Activated CD4-positive, alpha-beta T cell treated with anti-CD3 and anti-CD28 coated beads for 36 hours (primary cell): Measurements from ENCODE around the gene CCDC12. TPM values are rescaled to one million over a fixed set of nuclear protein-coding genes. Genes with fewer than 3 reads are reported as not detected.

Experiments
- ATAC-seq: fragments of 200-7000 bp; cut with Tn5 transposase; one replicate; pipeline ENCODE4 v1.10.0; 2021; ENCODE audit warnings: mild to moderate bottlenecking, moderate library complexity
- CTCF ChIA-PET: fragments of 350-600 bp; sonication (Branson Sonifier 250); formaldehyde crosslinking; loops from one replicate; lab custom pipeline; 2021; ENCODE audit warnings: antibody characterized with exemption; lab: Charles Lee
- POLR2A ChIA-PET: fragments of 350-600 bp; sonication (Branson Sonifier 250); formaldehyde crosslinking; loops from one replicate; lab custom pipeline; 2021; ENCODE audit warnings: antibody characterized with exemption, inconsistent platforms; lab: Charles Lee
- DNase-seq: peaks from one replicate; pipeline ENCODE4 v3.0.0-alpha.2; 2020
- H3K27ac Mint-ChIP-seq: one replicate; pipeline ENCODE4 v1.8.0; 2021; ENCODE audit warnings: mixed read lengths
- H3K27me3 Mint-ChIP-seq: one replicate; pipeline ENCODE4 v1.8.0; 2021; ENCODE audit warnings: mixed read lengths
- H3K36me3 Mint-ChIP-seq: one replicate; pipeline ENCODE4 v1.8.0; 2021; ENCODE audit warnings: low read depth, mixed read lengths
- H3K4me1 Mint-ChIP-seq: one replicate; pipeline ENCODE4 v1.8.0; 2021; ENCODE audit warnings: mixed read lengths
- H3K4me3 Mint-ChIP-seq: one replicate; pipeline ENCODE4 v1.8.0; 2021; ENCODE audit warnings: mild to moderate bottlenecking, moderate library complexity, mixed read lengths
- H3K9me3 Mint-ChIP-seq: one replicate; pipeline ENCODE4 v1.8.0; 2021; ENCODE audit warnings: low read depth, mixed read lengths
- intact Hi-C, 2 experiments: fragments of 100-400 bp; cut with DNase I in 1 of 2; cut with micrococcal nuclease in 1 of 2; formaldehyde crosslinking; loops; one replicate each; pipeline versions ENCODE4 v1.14.2 to v1.15.1; 2022 to 2024; cut with DNase I, micrococcal nuclease
- total RNA-seq, 2 experiments: library from RNA; stranded (reverse); gene quantifications; one replicate each; pipeline ENCODE4 v1.2.3, GENCODE V29; 2021

CCDC12 gene
- total RNA-seq, 2 experiments from 2014 or later = 45.4 to 47.8 TPM

DNA sequence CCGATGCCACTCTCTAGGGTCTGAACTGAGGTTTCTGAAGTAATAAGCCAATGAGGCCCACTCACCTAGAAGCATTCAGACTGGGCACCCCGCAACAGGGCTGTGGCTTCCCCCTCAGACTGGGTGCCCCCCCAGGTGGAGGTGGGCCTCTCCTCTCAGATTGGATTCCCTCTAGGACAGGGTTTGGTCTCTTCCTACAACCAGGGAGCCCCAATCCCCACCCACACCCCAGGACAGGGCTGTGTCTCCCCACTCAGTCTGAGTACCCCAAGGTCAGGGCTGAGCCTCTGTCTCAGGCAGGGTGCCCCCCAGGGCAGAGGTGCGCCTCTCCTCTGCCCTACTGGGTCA is 71.4 kb downstream of the CCDC12 start:
- intact Hi-C loops = no loop called here
- H3K9me3 Mint-ChIP-seq = no peaks in the 10 kb centered on the region
- no peak overlapping the region for H3K27ac Mint-ChIP-seq
- H3K4me1 Mint-ChIP-seq = peaks cover 5% of the 10 kb centered on the region
- no peak for ATAC-seq
- CTCF ChIA-PET = no interaction called here
- no peak overlapping the region for H3K4me3 Mint-ChIP-seq
- H3K27me3 Mint-ChIP-seq = no peaks in the 10 kb centered on the region
- H3K36me3 Mint-ChIP-seq = no peaks in the 10 kb centered on the region
- POLR2A ChIA-PET = no interaction called here
- no peak for DNase-seq

DNA sequence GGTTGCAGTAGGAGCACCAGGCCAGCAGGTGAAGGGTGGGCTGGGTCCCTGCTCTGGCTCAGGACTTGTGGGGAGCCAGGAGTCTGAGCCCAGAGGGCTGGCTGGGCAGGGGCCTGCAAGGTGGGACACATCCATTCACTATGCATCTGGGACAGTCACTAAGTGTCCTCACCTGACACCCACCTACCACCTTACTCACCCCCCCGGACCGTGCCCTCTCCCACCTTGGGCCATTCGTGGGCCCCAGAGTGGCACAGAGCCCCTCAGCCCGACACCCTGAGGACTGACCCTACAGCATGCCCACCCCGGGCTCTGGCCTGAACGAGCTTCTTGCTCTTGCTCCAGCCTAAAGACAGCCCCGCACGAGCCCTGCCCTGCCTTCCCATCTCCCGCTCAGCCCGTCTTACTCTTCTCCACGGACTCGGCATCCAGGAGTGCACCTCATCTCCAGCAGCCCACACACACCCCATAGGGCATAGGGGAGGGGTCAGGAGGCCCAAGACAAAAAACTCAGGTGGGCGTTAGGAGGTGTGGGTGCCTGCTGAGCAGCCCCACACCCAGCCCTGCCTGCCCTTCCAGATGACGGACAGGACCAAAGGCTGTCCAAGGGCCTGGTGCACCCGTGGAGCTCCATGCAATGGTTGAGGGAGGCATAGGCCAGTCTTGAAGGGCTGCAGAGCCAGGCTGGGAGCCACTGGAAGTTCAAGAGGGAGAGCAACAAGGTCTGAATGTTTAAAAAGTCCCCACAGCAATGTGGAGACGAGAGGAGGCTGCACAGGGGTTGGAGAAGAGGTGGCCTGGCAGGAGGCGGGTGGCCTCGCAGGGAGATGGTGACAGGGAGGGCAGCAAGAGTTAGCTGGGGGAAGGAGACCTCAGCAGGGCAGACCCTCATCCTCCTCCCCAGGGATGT is 72.0 kb downstream of the CCDC12 start:
- ATAC-seq (no peak), DNase-seq (no peak)
- H3K4me1 Mint-ChIP-seq = peaks cover 3% of the 10 kb centered on the region
- intact Hi-C loops = no loop called here
- H3K27me3 Mint-ChIP-seq = no peaks in the 10 kb centered on the region
- no peak overlapping the region for H3K4me3 Mint-ChIP-seq
- no peaks in the 10 kb centered on the region for H3K9me3 Mint-ChIP-seq
- ChIA-PET CTCF (interaction anchor here (1.2 kb wide), 1 partner anchor 10 kb away, joined by 3 read pairs; no protein-coding TSS in a partner anchor), POLR2A (no interaction called here)
- no peak overlapping the region for H3K27ac Mint-ChIP-seq
- no peaks in the 10 kb centered on the region for H3K36me3 Mint-ChIP-seq

DNA sequence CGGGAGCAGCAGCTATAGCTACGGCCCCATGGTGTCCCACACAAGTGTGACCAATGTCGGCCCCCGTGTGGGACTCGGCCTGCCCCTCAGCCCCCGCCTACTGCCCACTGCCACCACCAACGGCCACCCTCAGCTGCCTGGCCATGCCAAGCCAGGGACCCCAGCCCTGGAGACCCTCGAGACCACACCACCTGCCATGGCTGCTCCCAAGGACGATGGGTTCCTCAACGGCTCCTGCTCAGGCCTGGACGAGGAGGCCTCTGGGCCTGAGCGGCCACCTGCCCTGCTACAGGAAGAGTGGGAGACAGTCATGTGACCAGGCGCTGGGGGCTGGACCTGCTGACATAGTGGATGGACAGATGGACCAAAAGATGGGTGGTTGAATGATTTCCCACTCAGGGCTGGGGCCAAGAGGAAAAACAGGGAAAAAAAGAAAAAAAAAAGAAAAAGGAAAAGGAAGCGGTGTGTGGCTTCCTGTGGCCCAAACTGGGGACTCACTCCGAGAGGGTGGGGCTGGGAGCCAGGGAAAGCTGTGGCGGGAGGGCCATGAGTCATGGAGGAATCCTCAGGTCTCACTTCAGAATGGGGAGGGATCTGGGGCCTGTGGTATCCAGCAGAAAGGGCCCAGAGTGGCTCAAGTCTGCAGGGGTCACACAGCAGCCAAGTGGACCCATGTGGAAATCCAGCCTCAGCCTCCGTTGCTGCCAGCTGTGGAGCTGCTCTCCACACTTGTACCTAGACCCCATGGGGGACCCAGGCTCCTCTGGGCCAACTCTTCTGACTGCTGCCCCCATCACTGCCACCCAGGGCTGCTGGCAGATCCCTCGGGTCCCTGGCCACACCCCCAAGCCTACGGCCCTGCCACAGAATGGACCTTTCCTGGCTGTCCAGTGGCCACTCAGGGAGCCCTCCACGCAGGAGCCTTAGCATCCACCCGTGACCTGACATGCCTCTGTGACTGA is 72.9 kb downstream of the CCDC12 start:
- ATAC-seq (no peak), DNase-seq (no peak)
- ChIA-PET POLR2A (no interaction called here), CTCF (interaction anchor here (1.2 kb wide), 1 partner anchor 9 kb away, joined by 3 read pairs; no protein-coding TSS in a partner anchor)
- Mint-ChIP-seq H3K27me3 (peaks cover 2% of the 10 kb centered on the region), H3K4me1 (no peaks in the 10 kb centered on the region), H3K27ac (no peak overlapping the region), H3K4me3 (no peak overlapping the region), H3K9me3 (no peaks in the 10 kb centered on the region), H3K36me3 (no peaks in the 10 kb centered on the region)
- intact Hi-C loops = no loop called here

DNA sequence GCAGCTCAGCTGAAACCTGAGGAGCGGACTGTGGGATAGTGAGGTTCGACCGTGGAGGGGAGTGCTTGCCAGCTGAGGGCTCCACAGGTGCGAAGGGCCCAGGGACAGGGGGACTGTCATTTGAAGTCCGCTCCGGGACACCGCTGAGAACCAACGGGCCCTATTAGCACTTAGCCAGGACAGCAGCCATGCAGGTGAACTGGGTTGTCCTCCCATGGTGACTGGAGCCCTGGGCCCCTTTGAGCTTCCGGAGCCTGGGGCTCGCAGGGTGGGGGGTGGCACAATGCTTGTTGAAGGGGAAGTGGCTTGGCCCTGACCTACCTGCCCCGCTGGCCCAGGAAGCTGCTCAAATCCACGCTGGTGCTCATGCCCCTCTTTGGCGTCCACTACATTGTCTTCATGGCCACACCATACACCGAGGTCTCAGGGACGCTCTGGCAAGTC is 74.3 kb downstream of the CCDC12 start:
- H3K27ac Mint-ChIP-seq = no peak overlapping the region
- H3K9me3 Mint-ChIP-seq = no peaks in the 10 kb centered on the region
- ChIA-PET CTCF (no interaction called here), POLR2A (no interaction called here)
- H3K4me1 Mint-ChIP-seq = peaks cover 2% of the 10 kb centered on the region
- no peaks in the 10 kb centered on the region for H3K36me3 Mint-ChIP-seq
- intact Hi-C loops = no loop called here
- no peak for ATAC-seq
- DNase-seq = no peak
- H3K4me3 Mint-ChIP-seq = no peak overlapping the region
- H3K27me3 Mint-ChIP-seq = peaks cover 9% of the 10 kb centered on the region

DNA sequence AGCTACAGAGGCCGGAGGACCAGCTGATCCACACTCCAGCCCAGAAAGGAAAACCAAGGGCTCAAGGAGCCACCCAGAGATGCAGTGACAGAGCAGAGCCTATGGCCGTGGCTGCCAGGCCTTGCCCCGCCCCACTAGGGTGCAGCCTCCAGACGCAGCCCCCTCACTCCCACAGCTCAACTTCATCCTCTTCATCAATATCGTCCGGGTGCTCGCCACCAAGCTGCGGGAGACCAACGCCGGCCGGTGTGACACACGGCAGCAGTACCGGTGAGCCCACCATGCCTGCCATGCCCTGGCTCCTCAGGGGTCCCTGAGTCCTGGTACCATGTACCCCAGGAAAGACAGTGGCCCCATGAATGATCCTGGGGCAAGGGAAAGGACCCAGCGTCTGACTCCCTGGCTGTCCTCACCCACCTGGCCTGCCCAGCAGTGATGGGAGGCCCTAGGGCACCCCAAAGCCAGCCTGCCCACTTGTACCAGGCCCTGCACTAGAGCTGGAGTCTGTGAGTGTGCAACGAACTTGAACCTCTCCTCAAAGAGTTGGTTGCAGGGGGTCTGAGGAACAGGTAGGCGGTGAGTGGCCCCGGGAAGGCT is 74.9 kb downstream of the CCDC12 start:
- intact Hi-C loops = no loop called here
- DNase-seq = no peak
- ChIA-PET POLR2A (interaction anchor here (0.6 kb wide), 1 partner anchor 429 kb away, joined by 5 read pairs; no protein-coding TSS in a partner anchor), CTCF (interaction anchor here (1.1 kb wide), 1 partner anchor 22 kb away, joined by 3 read pairs; no protein-coding TSS in a partner anchor)
- ATAC-seq = no peak
- H3K27me3 Mint-ChIP-seq = peaks cover 9% of the 10 kb centered on the region
- H3K9me3 Mint-ChIP-seq = no peaks in the 10 kb centered on the region
- H3K4me3 Mint-ChIP-seq = no peak overlapping the region
- no peak overlapping the region for H3K27ac Mint-ChIP-seq
- no peaks in the 10 kb centered on the region for H3K36me3 Mint-ChIP-seq
- peaks cover 2% of the 10 kb centered on the region for H3K4me1 Mint-ChIP-seq

DNA sequence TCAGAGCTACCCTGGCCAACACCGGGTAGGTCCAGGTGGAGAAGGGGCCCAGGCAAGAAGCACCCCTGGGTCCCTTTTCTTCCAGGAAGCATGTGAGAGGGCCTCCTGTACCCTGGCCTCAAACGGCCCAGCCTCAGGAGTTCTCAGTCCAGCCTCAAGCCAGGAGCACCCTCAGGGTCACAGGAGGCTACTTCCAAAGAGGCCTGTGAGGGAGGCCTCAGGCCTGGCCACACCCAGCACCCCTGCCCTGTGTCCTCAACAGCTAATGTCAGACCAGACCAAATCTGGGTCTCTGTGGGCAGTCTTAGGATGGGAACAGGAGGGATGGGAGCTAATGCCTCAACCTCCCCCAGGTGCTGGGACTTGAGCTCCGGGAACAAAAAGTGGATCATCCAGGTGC is 75.5 kb downstream of the CCDC12 start:
- POLR2A ChIA-PET = no interaction called here

DNA sequence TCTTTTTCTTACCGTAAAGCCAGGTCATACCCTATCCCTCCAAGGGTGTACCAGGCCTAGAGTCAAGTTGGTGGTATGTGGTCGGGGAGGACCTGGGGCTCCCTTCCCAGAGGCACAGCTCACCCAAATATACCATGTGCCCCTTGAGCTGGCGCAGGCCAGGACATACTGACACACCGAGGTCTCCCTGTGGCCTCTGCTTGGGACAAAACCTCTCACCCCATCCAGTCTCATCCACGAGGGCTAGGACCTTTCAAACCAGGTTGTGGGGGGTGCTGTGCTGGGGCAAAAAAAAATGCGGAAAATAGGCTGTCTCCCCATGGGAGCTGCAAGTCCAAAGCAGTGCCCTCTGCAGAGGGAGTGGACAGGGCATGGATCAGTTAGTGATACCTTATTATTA is 76.2 kb downstream of the CCDC12 start:
- H3K36me3 Mint-ChIP-seq = no peaks in the 10 kb centered on the region
- DNase-seq (no peak), ATAC-seq (no peak)
- peaks cover 12% of the 10 kb centered on the region for H3K27me3 Mint-ChIP-seq
- peaks cover 2% of the 10 kb centered on the region for H3K4me1 Mint-ChIP-seq
- intact Hi-C loops = no loop called here
- no peak overlapping the region for H3K27ac Mint-ChIP-seq
- POLR2A ChIA-PET = no interaction called here
- no peaks in the 10 kb centered on the region for H3K9me3 Mint-ChIP-seq
- no peak overlapping the region for H3K4me3 Mint-ChIP-seq
- CTCF ChIA-PET = interaction anchor here (0.6 to 1.4 kb wide), 4 partner anchors 9 to 23 kb away, joined by 3 to 5 read pairs (median 3); no protein-coding TSS in a partner anchor

More for the DNA sequence above, 75.5 kb downstream of the CCDC12 start:
- peaks cover 11% of the 10 kb centered on the region for H3K27me3 Mint-ChIP-seq
- H3K4me1 Mint-ChIP-seq = peaks cover 2% of the 10 kb centered on the region
- DNase-seq (no peak), ATAC-seq (no peak)
- H3K4me3 Mint-ChIP-seq = no peak overlapping the region
- CTCF ChIA-PET = interaction anchor here (1.1 to 1.4 kb wide), 2 partner anchors 12 to 23 kb away, joined by 3 read pairs; no protein-coding TSS in a partner anchor
- no peaks in the 10 kb centered on the region for H3K9me3 Mint-ChIP-seq
- no peak overlapping the region for H3K27ac Mint-ChIP-seq
- no peaks in the 10 kb centered on the region for H3K36me3 Mint-ChIP-seq
- intact Hi-C loops = no loop called here

DNA sequence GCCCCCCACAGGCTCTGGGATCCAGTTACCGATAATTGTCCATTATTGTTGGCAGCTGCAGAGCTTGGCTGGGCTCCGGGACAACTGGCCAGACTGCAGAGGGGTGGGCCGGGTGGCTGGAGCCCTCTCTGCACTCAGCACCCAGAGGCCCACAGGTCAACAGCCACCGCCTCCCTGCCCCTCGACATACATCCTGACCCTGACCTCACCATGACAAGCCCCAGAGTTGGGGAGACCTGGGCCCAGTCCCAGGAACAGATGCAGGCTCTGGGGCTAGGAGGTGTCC is 76.6 kb downstream of the CCDC12 start:
- Mint-ChIP-seq H3K4me3 (no peak overlapping the region), H3K27me3 (peaks cover 12% of the 10 kb centered on the region), H3K36me3 (no peaks in the 10 kb centered on the region), H3K4me1 (peaks cover 2% of the 10 kb centered on the region), H3K9me3 (no peaks in the 10 kb centered on the region), H3K27ac (no peak overlapping the region)
- ATAC-seq (no peak), DNase-seq (no peak)
- ChIA-PET CTCF (interaction anchor here (0.6 to 1.4 kb wide), 4 partner anchors 10 to 269 kb away, joined by 3 to 5 read pairs (median 4); no protein-coding TSS in a partner anchor), POLR2A (no interaction called here)
- intact Hi-C loops = no loop called here

DNA sequence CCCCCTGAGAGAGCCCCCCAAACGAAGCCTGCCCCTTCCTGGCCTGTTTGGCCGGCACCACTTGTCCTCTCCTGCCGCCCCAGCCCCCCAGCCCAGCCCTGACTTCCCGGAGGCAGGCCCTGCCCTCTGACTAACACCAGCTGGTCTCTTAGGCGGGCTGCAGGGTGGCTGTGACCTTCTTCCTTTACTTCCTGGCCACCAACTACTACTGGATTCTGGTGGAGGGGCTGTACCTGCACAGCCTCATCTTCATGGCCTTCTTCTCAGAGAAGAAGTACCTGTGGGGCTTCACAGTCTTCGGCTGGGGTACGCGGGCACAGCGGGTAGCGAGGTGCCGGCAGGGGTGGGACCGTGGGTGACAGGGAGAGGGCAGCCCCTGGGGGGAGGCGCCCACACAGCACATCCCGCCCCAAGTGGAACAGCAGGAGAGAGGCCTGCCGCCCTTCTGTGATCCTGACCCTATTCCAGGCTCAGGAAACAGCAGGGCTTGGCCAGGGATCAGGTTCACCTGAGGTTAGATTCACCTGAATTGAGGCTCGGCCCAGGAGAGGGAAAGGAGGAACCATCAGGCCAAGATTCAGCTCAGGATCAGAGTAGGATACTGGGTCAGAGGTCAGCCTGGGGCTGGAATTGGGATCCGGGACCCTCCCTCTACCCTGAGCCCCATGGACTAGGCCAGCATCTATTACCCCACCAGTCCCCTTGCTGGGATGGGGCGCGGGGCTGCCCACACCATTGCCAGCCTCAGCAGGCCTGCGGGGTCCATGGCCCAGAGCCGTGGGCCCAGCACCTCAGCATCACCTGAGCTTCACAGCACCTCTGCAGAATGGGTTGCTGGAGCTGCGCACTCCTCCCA is 77.2 kb downstream of the CCDC12 start:
- Mint-ChIP-seq H3K9me3 (no peaks in the 10 kb centered on the region), H3K27ac (no peak overlapping the region), H3K36me3 (no peaks in the 10 kb centered on the region), H3K4me3 (no peak overlapping the region), H3K4me1 (peaks cover 2% of the 10 kb centered on the region), H3K27me3 (peaks cover 12% of the 10 kb centered on the region)
- DNase-seq = no peak
- ChIA-PET POLR2A (no interaction called here), CTCF (interaction anchor here (0.6 to 1.4 kb wide), 4 partner anchors 10 to 269 kb away, joined by 3 to 5 read pairs (median 4); no protein-coding TSS in a partner anchor)
- intact Hi-C loops = no loop called here
- no peak for ATAC-seq

DNA sequence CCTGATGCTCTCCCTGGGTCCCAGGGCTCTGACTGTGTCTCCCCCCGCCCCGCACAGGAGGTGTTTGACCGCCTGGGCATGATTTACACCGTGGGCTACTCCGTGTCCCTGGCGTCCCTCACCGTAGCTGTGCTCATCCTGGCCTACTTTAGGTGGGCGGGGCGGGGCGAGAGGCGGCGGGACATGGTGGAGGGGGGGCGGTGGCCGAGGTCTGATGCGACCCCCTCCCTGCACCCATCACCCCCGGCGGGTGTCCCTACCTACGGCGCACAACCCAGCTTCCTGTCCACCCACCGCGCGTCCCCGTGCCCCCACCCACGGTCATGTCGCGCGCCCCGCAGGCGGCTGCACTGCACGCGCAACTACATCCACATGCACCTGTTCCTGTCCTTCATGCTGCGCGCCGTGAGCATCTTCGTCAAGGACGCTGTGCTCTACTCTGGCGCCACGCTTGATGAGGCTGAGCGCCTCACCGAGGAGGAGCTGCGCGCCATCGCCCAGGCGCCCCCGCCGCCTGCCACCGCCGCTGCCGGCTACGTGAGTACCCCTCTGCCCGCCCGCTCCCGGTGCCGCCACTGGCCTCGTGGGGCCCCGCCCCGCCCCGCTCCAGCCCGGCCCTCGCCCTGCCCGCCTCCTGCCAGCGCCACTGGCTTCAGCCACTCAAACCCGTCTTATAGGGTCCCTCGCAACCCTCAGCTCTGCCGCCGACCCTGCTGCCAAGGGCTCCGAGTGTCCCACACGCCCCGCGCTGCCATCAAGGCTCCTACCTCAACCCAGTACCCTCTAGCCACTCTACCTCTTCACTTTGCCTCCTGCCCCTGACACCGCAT is 78.0 kb downstream of the CCDC12 start:
- DNase-seq (no peak), ATAC-seq (peak; percentile 22)
- Mint-ChIP-seq H3K9me3 (no peaks in the 10 kb centered on the region), H3K27me3 (peaks cover 16% of the 10 kb centered on the region), H3K36me3 (no peaks in the 10 kb centered on the region), H3K27ac (no peak overlapping the region), H3K4me1 (peaks cover 2% of the 10 kb centered on the region), H3K4me3 (no peak overlapping the region)
- ChIA-PET CTCF (no interaction called here), POLR2A (interaction anchor here (0.7 kb wide), 1 partner anchor 228 kb away, joined by 3 read pairs; no protein-coding TSS in a partner anchor)
- intact Hi-C loops = no loop called here
